Measurements from ENCODE around the gene TELO2. TPM values are rescaled to one million over a fixed set of nuclear protein-coding genes. Genes with fewer than 3 reads are reported as not detected.

The TELO2 gene
- polyA plus RNA-seq, 3 donors = 7.3 to 58.1 (median 11.4) TPM

DNA sequence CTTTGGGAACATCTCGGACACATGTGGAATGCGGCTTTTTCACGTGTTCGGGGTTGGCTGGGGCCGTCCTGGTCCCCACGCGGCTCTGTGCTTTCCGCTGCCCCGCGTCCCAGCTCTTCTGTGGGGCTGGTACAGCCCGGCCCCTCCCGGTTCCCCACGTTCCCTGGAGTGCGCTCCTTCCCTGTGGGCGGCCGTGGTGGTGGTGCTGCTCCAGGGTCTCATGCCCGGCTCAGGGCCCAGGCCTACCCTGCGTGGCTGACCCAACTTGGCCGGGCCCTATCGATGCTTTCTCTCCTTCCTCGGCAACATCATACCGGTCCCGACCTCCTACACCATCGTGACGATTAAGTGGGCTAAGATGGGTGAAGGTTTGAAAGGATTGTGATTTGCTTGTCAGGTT lies 3.3 kb downstream of the TELO2 start:
- peaks cover 19% of the 10 kb centered on the region for H3K4me1 Mint-ChIP-seq
- H2AFZ ChIP-seq (ENCODE audit: insufficient read depth, low read depth, low read length, poor library complexity, severe bottlenecking) = no peak overlapping the region
- peak overlapping the region in 1 of 7 donors; percentile 0 for H3K27ac Mint-ChIP-seq
- no peaks in the 10 kb centered on the region for H3K9me3 ChIP-seq (replicated peaks in 1 of 2; ENCODE audit: control insufficient read depth in 1 of 2, insufficient read depth in 1 of 2, low read length in 2 of 2)
- intact Hi-C loops (cut with micrococcal nuclease) = no loop called here
- no peak overlapping the region for H3K27ac ChIP-seq (ENCODE audit: low read depth in 1 of 2, low read length in 2 of 2)
- no peaks in the 10 kb centered on the region for H3K27me3 ChIP-seq (ENCODE audit: control insufficient read depth in 2 of 2, insufficient read depth in 2 of 2, low read length in 2 of 2)
- H3K36me3 Mint-ChIP-seq = peaks cover 28 to 58% of the 10 kb centered on the region in 2 donors
- no peak overlapping the region for H3K9ac ChIP-seq (ENCODE audit: insufficient read depth, low read length, poor library complexity, severe bottlenecking)
- TF ChIP-seq, protein P1, sequence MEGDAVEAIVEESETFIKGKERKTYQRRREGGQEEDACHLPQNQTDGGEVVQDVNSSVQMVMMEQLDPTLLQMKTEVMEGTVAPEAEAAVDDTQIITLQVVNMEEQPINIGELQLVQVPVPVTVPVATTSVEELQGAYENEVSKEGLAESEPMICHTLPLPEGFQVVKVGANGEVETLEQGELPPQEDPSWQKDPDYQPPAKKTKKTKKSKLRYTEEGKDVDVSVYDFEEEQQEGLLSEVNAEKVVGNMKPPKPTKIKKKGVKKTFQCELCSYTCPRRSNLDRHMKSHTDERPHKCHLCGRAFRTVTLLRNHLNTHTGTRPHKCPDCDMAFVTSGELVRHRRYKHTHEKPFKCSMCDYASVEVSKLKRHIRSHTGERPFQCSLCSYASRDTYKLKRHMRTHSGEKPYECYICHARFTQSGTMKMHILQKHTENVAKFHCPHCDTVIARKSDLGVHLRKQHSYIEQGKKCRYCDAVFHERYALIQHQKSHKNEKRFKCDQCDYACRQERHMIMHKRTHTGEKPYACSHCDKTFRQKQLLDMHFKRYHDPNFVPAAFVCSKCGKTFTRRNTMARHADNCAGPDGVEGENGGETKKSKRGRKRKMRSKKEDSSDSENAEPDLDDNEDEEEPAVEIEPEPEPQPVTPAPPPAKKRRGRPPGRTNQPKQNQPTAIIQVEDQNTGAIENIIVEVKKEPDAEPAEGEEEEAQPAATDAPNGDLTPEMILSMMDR (IDR thresholded peaks at IDR 0.05) = no peak
- no peak for DNase-seq
- H3K4me2 ChIP-seq (replicated peaks; ENCODE audit: extremely low read depth, low read length, poor library complexity, severe bottlenecking) = no peak overlapping the region
- H3K36me3 ChIP-seq (replicated peaks in 1 of 2; ENCODE audit: control insufficient read depth in 1 of 2, insufficient read depth in 2 of 2, low read length in 2 of 2) = peaks cover 61 to 69% of the 10 kb centered on the region in 2 donors
- peaks cover 0 to 2% (median 0%) of the 10 kb centered on the region in 3 donors for H3K27me3 Mint-ChIP-seq (ENCODE audit: low read depth in 3 of 3)
- peaks cover 20% of the 10 kb centered on the region for H3K79me2 ChIP-seq (ENCODE audit: insufficient read depth, low read length)
- WGBS (ENCODE audit: insufficient coverage) = 92% methylated on average over 24 of the region's 25 CpGs
- H3K9me3 Mint-ChIP-seq = peaks cover 0 to 2% (median 0%) of the 10 kb centered on the region in 7 donors
- no peak overlapping the region for H3K4me3 Mint-ChIP-seq
- no peak overlapping the region for H3K4me3 ChIP-seq (replicated peaks in 1 of 3; ENCODE audit: low read depth in 2 of 3, low read length in 3 of 3)
- H3K4me1 ChIP-seq (ENCODE audit: control insufficient read depth in 1 of 2, insufficient read depth in 2 of 2, low read length in 2 of 2) = peaks cover 22 to 27% of the 10 kb centered on the region in 2 donors
- H4K20me1 ChIP-seq (ENCODE audit: insufficient read depth, low read length) = no peaks in the 10 kb centered on the region

DNA sequence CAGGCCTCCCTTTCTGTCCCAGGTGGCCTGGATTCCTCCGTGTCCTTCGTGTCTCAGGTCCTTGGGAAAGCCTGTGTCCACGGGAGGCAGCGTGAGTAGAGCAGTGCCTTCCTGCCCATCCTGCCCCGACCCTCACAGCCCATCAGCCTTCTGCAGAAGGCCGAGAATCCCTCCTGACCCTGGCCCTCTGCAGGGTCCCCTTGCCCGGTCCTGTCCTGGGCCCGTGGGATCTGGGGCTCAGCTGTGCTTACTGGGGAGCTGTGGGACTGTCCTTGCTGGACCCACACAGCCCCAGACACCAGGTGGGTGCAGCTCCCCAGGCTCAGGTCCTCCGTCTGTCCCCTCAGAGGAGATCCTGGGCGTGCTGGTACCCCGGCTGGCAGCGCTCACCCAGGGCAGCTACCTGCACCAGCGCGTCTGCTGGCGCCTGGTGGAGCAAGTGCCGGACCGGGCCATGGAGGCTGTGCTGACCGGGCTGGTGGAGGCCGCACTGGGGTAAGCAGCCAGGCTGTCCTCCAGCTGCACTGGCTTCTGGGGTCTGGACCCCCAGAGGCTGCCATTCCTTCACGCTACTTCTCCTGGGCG lies 3.9 kb downstream of the TELO2 start:
- H3K27ac Mint-ChIP-seq = peak overlapping the region in 1 of 7 donors; percentile 14
- H3K4me1 Mint-ChIP-seq = peaks cover 18% of the 10 kb centered on the region
- Histone ChIP-seq H3K4me2 (replicated peaks; ENCODE audit: extremely low read depth, low read length, poor library complexity, severe bottlenecking) (no peak overlapping the region), H2AFZ (ENCODE audit: insufficient read depth, low read depth, low read length, poor library complexity, severe bottlenecking) (no peak overlapping the region), H4K20me1 (ENCODE audit: insufficient read depth, low read length) (no peaks in the 10 kb centered on the region), H3K9me3 (replicated peaks in 1 of 2; ENCODE audit: control insufficient read depth in 1 of 2, insufficient read depth in 1 of 2, low read length in 2 of 2) (no peaks in the 10 kb centered on the region), H3K27ac (ENCODE audit: low read depth in 1 of 2, low read length in 2 of 2) (no peak overlapping the region), H3K9ac (ENCODE audit: insufficient read depth, low read length, poor library complexity, severe bottlenecking) (no peak overlapping the region), H3K27me3 (ENCODE audit: control insufficient read depth in 2 of 2, insufficient read depth in 2 of 2, low read length in 2 of 2) (no peaks in the 10 kb centered on the region), H3K4me3 (replicated peaks in 1 of 3; ENCODE audit: low read depth in 2 of 3, low read length in 3 of 3) (no peak overlapping the region), H3K4me1 (ENCODE audit: control insufficient read depth in 1 of 2, insufficient read depth in 2 of 2, low read length in 2 of 2) (peaks cover 22 to 26% of the 10 kb centered on the region in 2 donors), H3K79me2 (ENCODE audit: insufficient read depth, low read length) (peaks cover 20% of the 10 kb centered on the region), H3K36me3 (replicated peaks in 1 of 2; ENCODE audit: control insufficient read depth in 1 of 2, insufficient read depth in 2 of 2, low read length in 2 of 2) (peaks cover 68 to 76% of the 10 kb centered on the region in 2 donors)
- TF ChIP-seq, protein P1 (IDR thresholded peaks at IDR 0.05) = no peak
- no peak for DNase-seq
- peaks cover 32 to 63% of the 10 kb centered on the region in 2 donors for H3K36me3 Mint-ChIP-seq
- H3K4me3 Mint-ChIP-seq = no peak overlapping the region
- WGBS (ENCODE audit: insufficient coverage) = 99% methylated on average over 21 of the region's 21 CpGs
- peaks cover 0 to 2% (median 0%) of the 10 kb centered on the region in 3 donors for H3K27me3 Mint-ChIP-seq (ENCODE audit: low read depth in 3 of 3)
- intact Hi-C loops (cut with micrococcal nuclease) = no loop called here
- H3K9me3 Mint-ChIP-seq = peaks cover 0 to 2% (median 0%) of the 10 kb centered on the region in 7 donors

Data from CD14-positive monocyte (primary cell).